ENCODE measurements around the gene EMCN. TPM values are rescaled to one million over a fixed set of nuclear protein-coding genes. Genes with fewer than 3 reads are reported as not detected.

The EMCN gene
- total and polyA plus RNA-seq, 9 of the 15 experiments (the other 6 are each of a cell fraction or from before 2014, with no cell fraction given) = not detected

- Histone ChIP-seq H2AFZ (ENCODE audit: low read depth, low read length) (no peak overlapping the region), H3K9me1 (ENCODE audit: control insufficient read depth, insufficient read depth, low read length) (no peaks in the 10 kb centered on the region), H3K9ac (ENCODE audit: insufficient read depth in 1 of 2, low read depth in 2 of 2, low read length in 2 of 2) (no peak overlapping the region), H3K4me3 (no peak overlapping the region), H3K36me3 (ENCODE audit: control insufficient read depth, insufficient read depth, low read length) (no peaks in the 10 kb centered on the region), H3K9me3 (replicated peaks; ENCODE audit: control insufficient read depth, insufficient read depth, low read depth, low read length) (no peaks in the 10 kb centered on the region), H3K4me2 (ENCODE audit: insufficient read depth, low read length) (no peak overlapping the region), H3K79me2 (ENCODE audit: control insufficient read depth, insufficient read depth, low read length) (no peaks in the 10 kb centered on the region), H3K4me1 (replicated peaks in 1 of 2; ENCODE audit: control insufficient read depth in 2 of 2, insufficient read depth in 2 of 2, low read length in 2 of 2) (no peaks in the 10 kb centered on the region), H3K27me3 (ENCODE audit: control insufficient read depth in 2 of 2, insufficient read depth in 2 of 2, low read length in 2 of 2) (no peaks in the 10 kb centered on the region), H4K20me1 (replicated peaks; ENCODE audit: control insufficient read depth, insufficient read depth, low read length) (no peaks in the 10 kb centered on the region), H3K27ac (ENCODE audit: extremely low read depth, low read depth, low read length) (no peak overlapping the region)
- intact Hi-C loops (cut with micrococcal nuclease) = no loop called here
- POLR2A ChIA-PET = no interaction called here
- no peak for TF ChIP-seq BCOR (IDR thresholded peaks at IDR 0.05)
- no peak for TF ChIP-seq RBM34 (IDR thresholded peaks at IDR 0.05; ENCODE audit: borderline replicate concordance, insufficient read depth, low read length)
- TF ChIP-seq SIRT6 (IDR thresholded peaks at IDR 0.05; ENCODE audit: low read depth, low read length) = no peak
- no peak for TF ChIP-seq SMAD2 (IDR thresholded peaks at IDR 0.05; ENCODE audit: low read depth, low read length)
- no peak for TF ChIP-seq ZNF239 (CRISPR knock-in tag; IDR thresholded peaks at IDR 0.05)
- no peak for TF ChIP-seq ZNF77 (CRISPR knock-in tag; IDR thresholded peaks at IDR 0.05)
- TF ChIP-seq ZFP1 (CRISPR knock-in tag; IDR thresholded peaks at IDR 0.05) = no peak
- no peak for TF ChIP-seq U2AF1 (optimal IDR thresholded peaks at IDR 0.05; ENCODE audit: low read depth, low read length)
- TF ChIP-seq NCOA6 (IDR thresholded peaks at IDR 0.05) = no peak
- no peak for TF ChIP-seq GATA2 (CRISPR knock-in tag; IDR thresholded peaks at IDR 0.05)
- TF ChIP-seq TCF7 (IDR thresholded peaks at IDR 0.05; ENCODE audit: borderline replicate concordance) = no peak
- TF ChIP-seq RNF2 (IDR thresholded peaks at IDR 0.05) = no peak
- TF ChIP-seq EZH2 (IDR thresholded peaks at IDR 0.05; ENCODE audit: borderline replicate concordance, low read depth, low read length) = no peak
- TF ChIP-seq TCF7L2 (IDR thresholded peaks at IDR 0.05; ENCODE audit: low read depth, low read length) = no peak
- TF ChIP-seq RERE (CRISPR knock-in tag; IDR thresholded peaks at IDR 0.05; ENCODE audit: borderline replicate concordance) = no peak
- TF ChIP-seq CTCFL (IDR thresholded peaks at IDR 0.05; ENCODE audit: borderline replicate concordance, insufficient read depth, low read depth, low read length, poor library complexity, severe bottlenecking) = no peak
- no peak for TF ChIP-seq FOXA3 (CRISPR knock-in tag; conservative IDR thresholded peaks at IDR 0.05 in 1 of 2, IDR thresholded peaks at IDR 0.05 in 1 of 2)
- TF ChIP-seq NCOA2 (IDR thresholded peaks at IDR 0.05; ENCODE audit: partially characterized antibody in 2 of 2) = no peak
- no peak for TF ChIP-seq NFATC3 (IDR thresholded peaks at IDR 0.05)
- FAIRE-seq = no peak
- ATAC-seq = no peak
- no TSS peak for BruUV-seq (replicated peaks)
- CTCF ChIA-PET (ENCODE audit: low intra/inter-chr PET ratio) = no interaction called here
- in situ Hi-C loops (cut with MboI) = no loop called here
- no peak for DNase-seq (ENCODE audit: extremely low read depth in 1 of 4, low spot score in 3 of 4)
Observed at GRCh38 chr4:100493756-100494155, 24.1 kb downstream of the EMCN start.

Measured in K562 (cell line).